ENCODE measurements around the gene RPS6KB2.

The RPS6KB2 gene

GRCh38 chr11:67412495-67413179 lies 15.7 kb upstream of the RPS6KB2 start:
- Mint-ChIP-seq H3K27me3 (no peaks in the 10 kb centered on the region), H3K4me1 (ENCODE audit: low read depth) (peaks cover 77% of the 10 kb centered on the region), H3K9me3 (no peaks in the 10 kb centered on the region), H3K27ac (peak overlapping the region; percentile 71), H3K4me3 (no peak overlapping the region), H3K36me3 (ENCODE audit: low read depth) (peaks cover 25% of the 10 kb centered on the region)
- no peak for DNase-seq

- Mint-ChIP-seq H3K4me1 (ENCODE audit: low read depth) (peaks cover 77% of the 10 kb centered on the region), H3K36me3 (ENCODE audit: low read depth) (peaks cover 18% of the 10 kb centered on the region), H3K27ac (peak overlapping the region; percentile 71), H3K27me3 (no peaks in the 10 kb centered on the region), H3K9me3 (no peaks in the 10 kb centered on the region), H3K4me3 (no peak overlapping the region)
- no peak for DNase-seq
Observed at GRCh38 chr11:67413266-67413849, 14.9 kb upstream of the RPS6KB2 start.

GRCh38 chr11:67415501-67416304 lies 12.6 kb upstream of the RPS6KB2 start, which contains the start of gene CARNS1:
CARNS1 (plus strand) TSS chr11:67415678; CDS start chr11:67416200, 522 bp downstream.
- Mint-ChIP-seq H3K27ac (peak within 1 kb of the TSS; percentile 80), H3K36me3 (ENCODE audit: low read depth) (peaks cover under 1% of the 10 kb centered on the region), H3K9me3 (no peaks in the 10 kb centered on the region), H3K4me3 (peak within 1 kb of the TSS; percentile 68), H3K27me3 (no peaks in the 10 kb centered on the region), H3K4me1 (ENCODE audit: low read depth) (peaks cover 74% of the 10 kb centered on the region)
- peak; percentile 51 for DNase-seq

GRCh38 chr11:67416416-67417335 lies 11.6 kb upstream of the RPS6KB2 start:
- H3K27me3 Mint-ChIP-seq: no peaks in the 10 kb centered on the region
- peak; percentile 69 for DNase-seq
- peaks cover 69% of the 10 kb centered on the region for H3K4me1 Mint-ChIP-seq (ENCODE audit: low read depth)

GRCh38 chr11:67417425-67417824 lies 10.9 kb upstream of the RPS6KB2 start:
- no peaks in the 10 kb centered on the region for H3K27me3 Mint-ChIP-seq
- peaks cover 62% of the 10 kb centered on the region for H3K4me1 Mint-ChIP-seq (ENCODE audit: low read depth)
- H3K36me3 Mint-ChIP-seq (ENCODE audit: low read depth): no peaks in the 10 kb centered on the region
- no peak overlapping the region for H3K4me3 Mint-ChIP-seq
- DNase-seq: no peak
- H3K27ac Mint-ChIP-seq: no peak overlapping the region
- no peaks in the 10 kb centered on the region for H3K9me3 Mint-ChIP-seq

More at GRCh38 chr11:67416416-67417335, 11.6 kb upstream of the RPS6KB2 start:
- H3K36me3 Mint-ChIP-seq (ENCODE audit: low read depth): no peaks in the 10 kb centered on the region
- peak overlapping the region; percentile 64 for H3K4me3 Mint-ChIP-seq
- H3K9me3 Mint-ChIP-seq: no peaks in the 10 kb centered on the region
- H3K27ac Mint-ChIP-seq: peak overlapping the region; percentile 80

- H3K27me3 Mint-ChIP-seq: no peaks in the 10 kb centered on the region
- DNase-seq: peak; percentile 67
- H3K27ac Mint-ChIP-seq: peak overlapping the region; percentile 79
- peak overlapping the region; percentile 79 for H3K4me3 Mint-ChIP-seq
- no peaks in the 10 kb centered on the region for H3K36me3 Mint-ChIP-seq (ENCODE audit: low read depth)
- H3K4me1 Mint-ChIP-seq (ENCODE audit: low read depth): peaks cover 54% of the 10 kb centered on the region
- H3K9me3 Mint-ChIP-seq: no peaks in the 10 kb centered on the region
Observed at GRCh38 chr11:67418476-67419281, 9.6 kb upstream of the RPS6KB2 start.

GRCh38 chr11:67419325-67420049 lies 8.8 kb upstream of the RPS6KB2 start:
- no peaks in the 10 kb centered on the region for H3K36me3 Mint-ChIP-seq (ENCODE audit: low read depth)
- no peaks in the 10 kb centered on the region for H3K27me3 Mint-ChIP-seq
- H3K4me1 Mint-ChIP-seq (ENCODE audit: low read depth): peaks cover 54% of the 10 kb centered on the region
- DNase-seq: peak; percentile 52
- H3K9me3 Mint-ChIP-seq: no peaks in the 10 kb centered on the region
- peak overlapping the region; percentile 90 for H3K27ac Mint-ChIP-seq
- peak overlapping the region; percentile 79 for H3K4me3 Mint-ChIP-seq

GRCh38 chr11:67420147-67420645 lies 8.1 kb upstream of the RPS6KB2 start:
- H3K4me3 Mint-ChIP-seq: peak overlapping the region; percentile 79
- H3K27ac Mint-ChIP-seq: peak overlapping the region; percentile 90
- H3K27me3 Mint-ChIP-seq: no peaks in the 10 kb centered on the region
- peak; percentile 72 for DNase-seq
- H3K36me3 Mint-ChIP-seq (ENCODE audit: low read depth): no peaks in the 10 kb centered on the region
- H3K4me1 Mint-ChIP-seq (ENCODE audit: low read depth): peaks cover 51% of the 10 kb centered on the region
- no peaks in the 10 kb centered on the region for H3K9me3 Mint-ChIP-seq

- no peaks in the 10 kb centered on the region for H3K36me3 Mint-ChIP-seq (ENCODE audit: low read depth)
- peak overlapping the region; percentile 90 for H3K27ac Mint-ChIP-seq
- H3K4me3 Mint-ChIP-seq: peak overlapping the region; percentile 79
- H3K27me3 Mint-ChIP-seq: no peaks in the 10 kb centered on the region
- H3K9me3 Mint-ChIP-seq: no peaks in the 10 kb centered on the region
- DNase-seq: peak; percentile 100
- H3K4me1 Mint-ChIP-seq (ENCODE audit: low read depth): peaks cover 50% of the 10 kb centered on the region
Observed at GRCh38 chr11:67420646-67421429, 7.5 kb upstream of the RPS6KB2 start.

GRCh38 chr11:67421430-67422031 lies 6.8 kb upstream of the RPS6KB2 start:
- Mint-ChIP-seq H3K27me3 (no peaks in the 10 kb centered on the region), H3K27ac (peak overlapping the region; percentile 86), H3K4me3 (peak overlapping the region; percentile 65), H3K4me1 (ENCODE audit: low read depth) (peaks cover 43% of the 10 kb centered on the region), H3K36me3 (ENCODE audit: low read depth) (no peaks in the 10 kb centered on the region), H3K9me3 (no peaks in the 10 kb centered on the region)
- no peak for DNase-seq

GRCh38 chr11:67422891-67423290 lies 5.4 kb upstream of the RPS6KB2 start:
- Mint-ChIP-seq H3K36me3 (ENCODE audit: low read depth) (no peaks in the 10 kb centered on the region), H3K27ac (no peak overlapping the region), H3K4me3 (no peak overlapping the region), H3K9me3 (no peaks in the 10 kb centered on the region), H3K4me1 (ENCODE audit: low read depth) (peaks cover 38% of the 10 kb centered on the region), H3K27me3 (no peaks in the 10 kb centered on the region)
- DNase-seq: no peak

GRCh38 chr11:67423466-67423865 lies 4.8 kb upstream of the RPS6KB2 start:
- H3K27ac Mint-ChIP-seq: no peak overlapping the region
- H3K27me3 Mint-ChIP-seq: no peaks in the 10 kb centered on the region

More at GRCh38 chr11:67423466-67423865, 4.8 kb upstream of the RPS6KB2 start:
- DNase-seq: no peak
- Mint-ChIP-seq H3K36me3 (ENCODE audit: low read depth) (peaks cover 2% of the 10 kb centered on the region), H3K4me3 (no peak overlapping the region), H3K4me1 (ENCODE audit: low read depth) (peaks cover 34% of the 10 kb centered on the region), H3K9me3 (no peaks in the 10 kb centered on the region)
